ENCODE data around the gene MPHOSPH8.

Gene MPHOSPH8, protein sequence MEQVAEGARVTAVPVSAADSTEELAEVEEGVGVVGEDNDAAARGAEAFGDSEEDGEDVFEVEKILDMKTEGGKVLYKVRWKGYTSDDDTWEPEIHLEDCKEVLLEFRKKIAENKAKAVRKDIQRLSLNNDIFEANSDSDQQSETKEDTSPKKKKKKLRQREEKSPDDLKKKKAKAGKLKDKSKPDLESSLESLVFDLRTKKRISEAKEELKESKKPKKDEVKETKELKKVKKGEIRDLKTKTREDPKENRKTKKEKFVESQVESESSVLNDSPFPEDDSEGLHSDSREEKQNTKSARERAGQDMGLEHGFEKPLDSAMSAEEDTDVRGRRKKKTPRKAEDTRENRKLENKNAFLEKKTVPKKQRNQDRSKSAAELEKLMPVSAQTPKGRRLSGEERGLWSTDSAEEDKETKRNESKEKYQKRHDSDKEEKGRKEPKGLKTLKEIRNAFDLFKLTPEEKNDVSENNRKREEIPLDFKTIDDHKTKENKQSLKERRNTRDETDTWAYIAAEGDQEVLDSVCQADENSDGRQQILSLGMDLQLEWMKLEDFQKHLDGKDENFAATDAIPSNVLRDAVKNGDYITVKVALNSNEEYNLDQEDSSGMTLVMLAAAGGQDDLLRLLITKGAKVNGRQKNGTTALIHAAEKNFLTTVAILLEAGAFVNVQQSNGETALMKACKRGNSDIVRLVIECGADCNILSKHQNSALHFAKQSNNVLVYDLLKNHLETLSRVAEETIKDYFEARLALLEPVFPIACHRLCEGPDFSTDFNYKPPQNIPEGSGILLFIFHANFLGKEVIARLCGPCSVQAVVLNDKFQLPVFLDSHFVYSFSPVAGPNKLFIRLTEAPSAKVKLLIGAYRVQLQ

DNA sequence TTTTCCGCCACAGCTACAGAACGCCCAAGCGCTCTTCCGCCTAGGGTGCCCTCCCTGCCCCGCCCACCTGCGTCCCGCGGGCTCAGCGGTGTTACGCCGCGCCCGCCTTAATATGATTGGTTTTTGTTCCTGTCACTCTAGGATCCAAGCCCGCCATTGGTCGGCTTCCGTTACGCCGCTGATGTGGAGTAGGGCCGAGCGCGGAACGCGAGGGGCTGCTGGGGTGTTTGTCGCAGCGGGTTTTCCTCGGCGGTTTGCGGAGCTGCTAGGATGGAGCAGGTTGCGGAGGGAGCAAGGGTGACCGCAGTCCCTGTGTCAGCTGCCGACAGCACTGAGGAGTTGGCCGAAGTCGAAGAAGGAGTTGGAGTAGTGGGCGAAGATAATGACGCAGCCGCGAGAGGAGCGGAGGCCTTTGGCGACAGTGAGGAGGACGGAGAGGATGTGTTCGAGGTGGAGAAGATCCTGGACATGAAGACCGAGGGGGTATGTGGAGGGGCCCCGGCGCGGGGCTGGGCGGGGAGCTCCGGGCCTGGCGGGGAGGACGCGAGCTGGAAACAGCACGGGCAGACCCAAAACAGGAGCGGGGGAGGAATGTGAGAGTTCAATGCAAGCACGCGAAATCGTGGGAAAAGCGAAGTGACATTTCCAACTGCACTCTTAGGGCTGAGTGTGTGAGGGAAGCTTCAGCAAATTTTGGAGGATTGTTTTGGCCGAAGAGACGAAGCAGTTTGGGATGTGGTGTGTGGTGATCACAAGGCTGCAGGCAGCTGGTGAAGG, at the start of gene MPHOSPH8:
TSS of gene MPHOSPH8 (plus strand) at position 181 of the 777 bp plus-strand sequence. CDS start at position 271, 90 bp downstream.
- DNase-seq, result peak; percentile 94 to 96

DNA sequence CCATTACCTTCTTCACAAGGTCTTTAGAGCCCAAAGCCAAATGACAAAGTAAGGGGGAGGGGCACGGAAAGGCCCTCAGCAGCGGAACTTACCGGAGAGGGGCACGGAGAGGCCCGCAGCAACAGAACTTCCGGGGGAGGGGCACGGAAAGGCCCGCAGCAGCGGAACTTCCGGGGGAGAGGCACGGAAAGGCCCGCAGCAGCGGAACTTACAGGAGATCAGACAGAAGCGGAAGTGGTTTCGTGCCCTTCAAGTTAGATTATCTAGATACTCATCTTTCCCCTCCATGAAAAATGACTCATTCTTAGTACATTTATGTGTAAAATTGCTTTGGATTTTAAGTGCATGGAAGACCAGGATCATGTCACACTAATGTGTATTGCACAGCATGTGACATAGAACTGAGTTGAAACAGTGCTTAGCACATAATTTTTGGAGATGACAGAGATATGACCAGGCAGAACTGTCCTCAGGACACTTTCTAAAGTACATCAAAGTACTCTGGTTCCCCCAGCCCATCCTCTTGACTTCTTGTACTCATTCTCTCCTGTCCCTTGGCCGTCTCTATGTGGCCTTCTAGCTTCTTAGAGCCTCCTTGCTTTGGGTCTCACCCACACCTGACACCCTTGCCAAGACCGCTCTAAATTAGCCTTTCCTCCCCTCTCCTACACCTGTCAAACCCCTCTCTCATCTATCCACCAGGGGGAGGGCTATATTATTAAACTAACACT, 46.4 kb upstream of the MPHOSPH8 start:
- DNase-seq, result peak; percentile 76 to 77

DNA sequence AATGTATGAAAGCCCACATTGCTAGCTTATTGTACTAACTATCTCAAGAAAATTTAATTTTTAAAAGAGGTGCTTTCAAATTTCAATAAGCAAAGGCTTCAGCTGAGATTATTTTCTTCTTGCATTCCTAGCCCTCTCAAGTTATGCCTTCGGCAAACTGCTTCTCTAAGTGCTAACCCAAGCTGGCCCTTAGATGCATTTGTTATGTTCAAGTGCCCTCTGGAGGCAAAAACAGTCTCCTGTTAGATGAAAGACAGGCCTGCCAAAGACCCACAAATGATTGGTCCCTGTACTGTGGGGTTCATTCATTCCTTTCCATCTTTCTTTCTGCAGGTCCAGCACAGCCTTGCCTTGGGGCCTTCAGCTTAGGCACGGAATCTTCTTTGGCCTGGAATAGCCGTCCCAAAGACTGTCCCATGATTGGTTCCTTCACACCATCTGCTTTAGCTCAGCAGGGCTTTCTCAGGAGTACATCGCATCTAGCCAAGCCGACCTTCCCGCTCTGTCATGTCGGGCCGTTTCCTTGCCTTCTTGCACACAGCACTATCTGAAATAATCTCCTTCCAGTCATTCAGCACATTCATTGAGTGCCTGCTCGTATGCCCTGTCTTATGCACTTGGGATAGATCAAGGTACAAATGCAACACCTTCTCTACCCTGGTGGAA, 45.7 kb upstream of the MPHOSPH8 start:
- peak; percentile 23 to 56 for DNase-seq

DNA sequence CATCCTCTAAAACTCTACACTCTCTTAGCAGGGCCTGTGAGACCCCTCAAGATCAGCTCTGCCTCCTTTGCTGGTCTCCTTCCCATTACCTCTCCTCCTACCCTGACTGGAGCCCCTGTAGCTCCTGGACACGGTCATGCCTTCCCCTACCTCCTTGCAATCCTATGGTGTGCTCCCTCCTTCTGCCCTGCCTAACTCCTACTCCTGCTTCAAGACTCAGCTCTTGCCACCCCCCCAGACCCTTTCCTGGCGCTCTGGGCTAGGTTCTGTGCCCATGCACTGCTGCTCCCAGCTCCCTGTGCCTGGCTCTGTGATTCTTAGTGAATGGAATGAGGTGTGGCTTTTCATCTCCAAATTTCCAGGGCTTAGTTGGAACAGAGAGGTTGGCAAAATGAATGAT, 44.1 kb upstream of the MPHOSPH8 start:
- no peak for DNase-seq

DNA sequence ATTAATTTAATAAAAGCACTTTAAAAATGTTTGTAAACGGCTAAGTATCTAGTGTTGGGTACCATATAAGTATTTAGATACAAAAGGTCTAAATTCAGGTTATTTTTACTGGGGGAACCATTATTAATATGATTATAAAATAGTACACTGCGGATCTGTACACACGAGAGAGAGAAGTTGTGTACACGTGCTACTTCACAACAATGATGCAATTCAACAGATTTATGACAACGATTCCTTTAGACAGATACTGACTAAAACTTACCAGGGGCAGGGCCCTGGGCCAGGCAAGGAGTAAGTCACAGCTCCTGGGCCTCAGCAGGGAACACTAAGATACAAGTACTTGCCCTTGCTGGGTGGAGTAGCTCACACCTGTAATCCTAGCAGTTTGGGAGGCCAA, 43.0 kb upstream of the MPHOSPH8 start:
- no peak for DNase-seq

DNA sequence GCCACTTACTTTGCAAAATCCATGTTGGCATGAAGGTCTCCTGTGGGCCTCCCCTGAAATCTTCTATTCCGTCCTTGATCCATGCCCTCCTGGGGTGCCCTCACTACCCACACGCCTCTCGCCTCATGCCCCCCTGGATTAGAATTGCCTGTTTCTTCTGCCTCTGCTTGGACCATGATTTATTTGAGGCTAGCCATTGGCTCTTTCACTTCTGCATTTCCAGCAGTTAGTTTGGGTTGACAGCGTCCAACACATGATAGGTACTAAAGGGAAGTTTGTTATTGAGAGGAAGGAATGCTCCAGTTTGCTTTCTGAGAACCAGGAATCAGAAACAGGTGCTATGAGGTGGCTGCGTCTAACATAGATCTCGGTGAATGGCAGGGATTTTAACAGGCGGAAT, 41.6 kb upstream of the MPHOSPH8 start:
- no peak for DNase-seq

DNA sequence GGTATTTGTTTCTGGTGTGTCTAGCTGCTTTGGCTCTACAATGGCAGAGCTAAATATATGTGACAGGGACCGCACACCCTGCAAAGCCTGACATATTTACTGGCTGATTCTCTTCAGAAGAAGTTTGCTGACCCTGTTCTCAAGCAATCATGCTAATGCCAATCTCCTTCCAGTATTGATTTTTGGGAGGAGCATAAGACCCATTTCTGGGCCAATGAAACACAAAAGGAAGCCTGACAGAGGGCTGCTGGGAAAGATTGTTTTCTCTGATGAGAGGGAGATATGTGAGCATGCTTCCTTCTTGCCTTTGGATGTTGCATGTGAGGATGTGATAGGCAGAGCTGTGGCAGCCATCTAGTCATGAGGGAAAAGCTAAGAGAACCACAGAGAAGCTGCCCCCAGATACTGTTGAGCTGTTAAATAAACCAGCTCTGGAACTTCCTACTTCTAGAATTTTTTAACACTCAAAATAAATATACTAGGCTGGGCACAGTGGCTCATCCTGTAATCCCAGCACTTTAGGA, 40.7 kb upstream of the MPHOSPH8 start:
- no peak for DNase-seq

DNA sequence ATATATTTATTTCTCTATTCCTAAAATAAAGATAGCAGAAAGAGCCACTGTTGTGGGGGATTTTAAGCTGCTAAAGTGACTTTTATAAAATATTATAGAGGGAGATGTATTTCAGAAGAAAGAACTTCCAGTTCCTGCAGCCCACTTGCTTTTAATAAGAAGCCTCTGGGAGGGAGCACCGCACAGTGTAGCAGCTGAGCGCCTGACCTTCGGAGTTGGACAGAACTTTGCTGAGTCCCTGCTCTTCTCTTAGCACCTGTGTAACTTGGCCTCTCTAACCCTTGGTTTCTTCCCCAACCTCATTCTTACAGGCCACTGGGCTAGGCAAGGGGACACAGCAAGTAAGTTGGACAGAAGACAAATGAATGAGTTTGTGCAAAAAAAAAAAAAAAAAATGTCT, 37.4 kb upstream of the MPHOSPH8 start:
- DNase-seq, result no peak

DNA sequence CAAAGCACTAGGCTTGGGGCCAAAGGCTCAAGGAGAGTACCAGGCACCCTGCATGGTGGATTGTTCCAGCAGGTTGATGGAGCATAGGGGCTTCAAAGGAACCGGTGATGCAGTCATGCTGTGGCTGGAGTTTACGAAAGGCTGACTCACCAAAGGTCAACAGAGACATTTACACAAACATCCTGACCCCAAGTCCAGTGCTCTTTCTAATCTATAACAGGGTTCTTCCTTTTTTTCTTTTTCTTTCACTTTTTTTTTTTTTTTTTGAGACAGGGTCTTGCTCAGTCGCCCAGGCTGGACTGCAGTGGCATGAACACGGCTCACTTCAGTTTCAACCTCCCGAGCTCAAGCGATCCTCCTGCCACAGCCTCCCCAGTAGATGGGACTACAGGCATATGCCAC, 36.5 kb upstream of the MPHOSPH8 start:
- DNase-seq, result no peak

DNA sequence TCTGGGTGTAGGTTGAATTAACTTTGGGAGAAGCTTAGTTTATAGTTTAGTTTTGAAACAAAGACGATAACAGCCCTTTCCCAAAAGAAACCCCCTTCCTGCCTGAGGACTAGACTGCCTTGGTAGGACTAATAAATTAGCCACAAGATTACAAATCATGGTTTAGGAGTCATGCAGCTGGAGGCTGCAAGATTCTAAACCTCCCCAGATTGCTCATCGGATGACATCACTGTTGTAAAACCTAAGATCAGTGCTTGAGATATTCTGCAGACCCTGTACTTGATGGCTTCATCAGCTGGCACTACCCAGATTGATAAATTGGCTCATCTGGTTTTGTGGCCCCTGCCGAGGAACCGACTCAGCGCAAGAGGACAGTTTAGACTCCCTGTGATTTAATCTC, 35.9 kb upstream of the MPHOSPH8 start:
- DNase-seq, result no peak

DNA sequence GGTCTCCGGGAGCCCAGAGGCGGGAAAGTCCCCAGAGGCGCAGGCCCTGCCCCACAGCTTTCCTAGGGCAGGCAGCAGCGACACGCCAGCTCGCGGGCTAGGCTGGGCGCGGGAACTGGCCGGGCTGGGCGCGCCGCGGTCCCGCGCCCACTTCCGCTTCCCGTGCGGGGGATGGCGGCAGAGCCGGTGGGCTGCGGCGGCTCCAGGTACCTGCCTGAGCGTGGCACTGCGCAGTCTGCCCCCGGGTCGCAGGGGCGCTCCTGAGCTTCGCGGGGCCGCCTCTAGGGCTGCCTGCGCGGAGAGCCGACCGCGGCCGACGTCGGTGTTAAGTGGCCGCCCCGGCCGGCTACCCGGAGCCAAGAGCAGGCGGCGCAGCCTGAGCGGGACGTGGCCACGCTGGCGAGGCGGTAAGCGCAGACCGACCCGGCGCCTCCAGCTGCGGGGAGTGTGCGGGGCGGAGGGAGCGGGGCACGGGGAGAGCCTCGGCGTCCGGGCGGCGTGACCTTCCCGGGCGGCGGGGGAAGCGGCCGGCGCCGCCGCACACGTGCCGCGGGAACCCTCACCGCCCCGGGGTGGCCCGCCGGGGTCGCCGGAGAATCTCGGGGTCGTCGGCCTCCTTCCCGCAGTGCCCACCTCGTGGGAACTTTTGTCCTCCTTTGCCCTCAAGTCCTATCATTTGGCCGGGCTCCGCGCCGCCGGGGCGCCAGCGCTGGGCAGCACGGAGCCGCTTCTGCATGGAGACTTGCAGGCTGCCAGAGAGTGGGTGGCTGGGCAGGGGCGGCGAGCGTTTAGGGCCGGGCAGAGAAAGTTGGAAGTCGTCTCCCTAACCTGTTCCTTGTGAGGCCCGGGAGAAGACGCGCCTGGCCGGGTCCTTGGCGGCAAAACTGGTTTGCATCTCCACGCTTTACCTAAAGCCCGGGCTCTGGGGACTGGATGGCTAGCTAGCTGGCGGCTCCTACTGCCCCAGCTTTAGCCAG, 31.4 kb upstream of the MPHOSPH8 start:
- DNase-seq, result peak; percentile 16 to 18

DNA sequence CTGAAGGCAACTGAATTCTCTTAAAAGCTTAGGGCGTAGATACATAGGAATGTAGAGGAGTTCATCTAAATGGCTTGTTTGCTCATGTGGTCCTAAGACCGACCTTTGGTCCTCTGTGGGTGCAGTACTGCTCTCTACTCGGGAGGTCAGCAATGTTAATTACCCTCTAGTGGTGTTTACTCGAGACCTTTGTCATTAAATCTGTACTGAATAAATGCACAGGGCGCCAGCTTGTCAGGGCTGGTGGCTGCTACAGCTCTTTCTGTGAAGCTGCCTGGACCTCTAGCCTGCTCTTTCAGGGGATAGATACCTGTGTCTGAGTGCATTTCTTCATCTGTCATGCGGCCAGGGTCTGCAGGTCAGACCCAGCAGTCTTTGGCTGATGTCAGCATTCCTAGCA, 29.2 kb upstream of the MPHOSPH8 start:
- DNase-seq, result no peak

DNA sequence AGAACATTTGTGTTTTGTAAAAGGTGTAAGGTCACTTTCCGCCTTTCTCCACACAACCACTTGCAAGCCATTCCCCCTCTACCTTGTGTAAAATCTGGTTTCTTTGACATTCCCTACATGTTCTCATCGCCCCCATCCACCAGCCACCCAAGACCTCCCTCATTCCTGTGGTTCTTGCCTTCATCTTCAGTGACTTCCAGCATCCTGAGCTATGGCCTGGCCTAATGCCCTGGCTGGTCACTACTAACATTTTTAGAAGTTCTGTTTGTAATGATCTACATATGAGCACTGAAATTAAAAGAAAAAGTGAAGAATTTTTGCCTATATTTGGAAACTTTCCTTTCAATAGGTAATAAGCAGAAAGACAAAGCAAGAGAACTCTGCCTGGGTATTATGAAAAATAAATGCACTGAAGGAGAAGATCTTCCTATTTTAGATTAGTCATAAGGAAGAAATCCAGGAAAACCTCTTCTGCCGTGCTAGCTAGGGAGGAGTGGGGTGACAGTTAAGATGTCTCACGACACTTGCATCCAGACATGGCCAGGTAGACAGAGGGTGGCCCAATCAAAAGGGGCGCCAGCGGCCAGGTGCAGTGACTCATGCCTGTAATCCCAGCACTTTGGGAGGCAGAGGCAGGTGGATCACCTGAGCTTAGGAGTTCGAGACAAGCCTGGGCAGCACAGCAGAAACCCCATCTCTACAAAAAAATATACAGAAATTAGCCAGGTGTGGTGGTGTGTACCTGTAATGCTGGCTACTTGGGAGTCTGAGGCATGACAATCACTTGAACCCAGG, 28.1 kb upstream of the MPHOSPH8 start:
- DNase-seq, result no peak

DNA sequence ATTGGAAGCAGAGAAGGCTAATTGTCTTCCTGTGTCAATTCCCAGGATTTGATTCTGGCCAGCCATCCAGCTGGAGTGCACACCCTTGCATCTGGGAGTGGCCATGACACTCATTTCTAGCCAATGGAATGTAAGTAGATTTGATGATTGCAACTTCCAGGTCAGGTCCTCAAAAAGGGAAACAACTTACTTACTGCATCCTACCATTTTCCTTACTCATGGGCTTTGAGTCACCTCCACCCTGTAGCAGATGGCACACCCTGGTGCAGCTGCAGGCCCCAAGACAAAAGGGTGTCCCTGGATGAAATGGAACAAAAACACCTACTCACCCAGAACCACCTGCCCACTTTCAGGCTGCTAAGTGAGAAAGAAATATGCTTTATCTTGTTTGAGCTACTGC, 27.3 kb upstream of the MPHOSPH8 start:
- no peak for DNase-seq

DNA sequence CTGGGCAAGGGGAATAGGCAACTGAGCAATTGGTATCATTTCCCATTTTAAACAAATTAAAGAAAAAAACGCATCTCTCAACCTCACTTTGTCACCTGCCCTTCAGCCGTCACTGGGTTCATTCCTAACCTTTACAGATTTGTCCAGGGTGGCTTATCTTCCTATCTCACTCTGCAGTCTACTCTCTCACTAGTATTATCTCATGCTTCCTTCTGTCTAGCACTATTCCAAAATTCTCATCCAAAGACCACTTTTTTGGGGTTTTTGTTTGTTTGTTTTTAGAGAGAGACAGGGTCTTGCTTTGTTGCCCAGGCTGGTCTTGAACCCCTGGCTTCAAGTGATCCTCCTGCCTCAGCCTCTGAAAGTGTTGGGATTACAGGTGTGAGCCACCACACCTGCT, 26.7 kb upstream of the MPHOSPH8 start:
- no peak for DNase-seq

DNA sequence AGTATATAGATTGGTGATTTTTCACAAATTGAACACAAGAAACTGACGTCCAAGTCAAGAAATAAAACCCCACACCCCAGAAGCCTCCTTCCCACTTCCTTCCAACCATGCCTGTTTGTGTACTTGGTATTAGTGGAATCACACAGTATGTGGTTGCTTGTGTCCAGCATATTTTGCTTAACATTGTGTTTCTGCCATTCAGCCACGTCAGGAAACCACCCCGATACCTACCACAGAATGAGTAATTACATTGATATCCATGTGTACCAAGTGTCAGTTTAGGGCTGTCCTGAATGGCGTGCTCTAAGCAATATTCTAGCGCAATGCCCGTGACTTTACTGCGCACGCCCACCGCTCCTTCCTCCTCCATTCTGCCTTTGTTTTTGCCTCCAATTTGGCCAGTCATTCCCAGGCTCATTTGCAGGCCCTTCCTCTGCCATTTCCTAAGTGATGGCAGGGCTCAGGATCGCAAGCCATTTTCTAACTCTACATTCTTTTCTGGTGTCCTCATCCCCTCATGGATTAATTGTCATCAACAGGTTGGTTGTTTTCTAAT, 25.9 kb upstream of the MPHOSPH8 start:
- DNase-seq, result no peak

DNA sequence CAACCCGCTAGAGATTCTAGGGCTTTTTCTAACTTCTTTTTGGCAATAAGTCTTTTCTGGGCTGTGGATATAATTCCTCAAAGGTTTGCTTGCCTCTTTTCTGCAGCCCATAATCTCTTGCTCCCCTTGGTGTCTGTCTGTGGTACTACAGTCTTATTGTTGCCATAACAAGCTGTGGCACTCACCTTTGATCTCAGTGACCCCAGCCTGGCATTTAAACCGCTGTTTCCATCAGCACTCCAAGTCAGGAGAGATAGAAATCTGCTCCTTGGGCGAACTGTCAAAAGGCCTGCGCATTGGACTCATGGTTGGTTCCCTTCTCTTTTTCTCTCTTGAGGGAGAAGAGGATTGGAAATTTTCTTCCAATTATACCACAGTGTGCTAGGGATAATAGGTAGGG, 14.5 kb upstream of the MPHOSPH8 start:
- no peak for DNase-seq

DNA sequence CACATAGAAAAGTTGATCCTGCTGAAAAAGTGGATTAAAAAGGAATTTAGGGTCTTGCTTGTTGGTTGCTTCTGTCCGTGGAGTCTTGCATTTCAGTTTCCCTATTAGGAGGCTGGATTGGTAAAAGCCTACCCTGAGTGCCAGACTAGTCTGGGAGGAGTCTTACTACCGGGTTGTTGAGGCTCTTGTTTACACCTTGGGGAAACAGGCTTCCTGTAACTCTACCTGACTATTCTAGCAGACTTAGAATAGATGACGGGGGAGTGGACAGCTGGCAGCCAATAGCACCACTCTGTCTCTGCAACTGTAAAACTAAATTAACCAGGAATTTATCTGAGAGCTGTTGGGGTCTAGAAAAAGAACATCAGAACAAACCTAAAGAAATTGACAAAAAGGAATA, 11.3 kb upstream of the MPHOSPH8 start:
- DNase-seq, result no peak

DNA sequence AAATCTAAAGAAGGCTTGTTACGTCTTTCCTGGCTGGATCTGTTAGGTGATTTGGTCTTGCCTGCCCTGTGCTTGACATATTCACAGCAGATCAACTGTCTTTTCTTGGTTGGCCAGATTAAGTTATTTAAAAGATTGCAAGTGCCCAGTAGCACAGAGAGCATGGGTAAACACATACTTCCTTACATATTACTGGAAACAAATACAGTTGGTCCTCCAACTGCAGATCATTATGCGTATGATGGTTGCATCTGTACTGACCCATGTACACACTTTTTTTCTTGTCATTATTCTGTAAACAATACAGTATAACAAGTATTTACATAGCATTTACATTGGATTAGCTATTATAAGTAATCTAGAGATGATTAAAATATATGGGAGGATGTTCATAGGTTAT, 9.2 kb upstream of the MPHOSPH8 start:
- DNase-seq, result no peak

All from CD4-positive, alpha-beta T cell treated with Interleukin-1 beta for 1 hour (primary cell).